ENCODE data around the gene BEND6. TPM values are rescaled to one million over a fixed set of nuclear protein-coding genes. Genes with fewer than 3 reads are reported as not detected.
"Not testable (repeated sequence)": the region's sequence is repeated elsewhere in the genome, so short reads cannot be mapped to it uniquely, and the experiment has no call there.

BEND6 gene
- total RNA-seq, 6 experiments from 2014 or later, result 9.4 to 11.0 (median 10.0) TPM

DNA sequence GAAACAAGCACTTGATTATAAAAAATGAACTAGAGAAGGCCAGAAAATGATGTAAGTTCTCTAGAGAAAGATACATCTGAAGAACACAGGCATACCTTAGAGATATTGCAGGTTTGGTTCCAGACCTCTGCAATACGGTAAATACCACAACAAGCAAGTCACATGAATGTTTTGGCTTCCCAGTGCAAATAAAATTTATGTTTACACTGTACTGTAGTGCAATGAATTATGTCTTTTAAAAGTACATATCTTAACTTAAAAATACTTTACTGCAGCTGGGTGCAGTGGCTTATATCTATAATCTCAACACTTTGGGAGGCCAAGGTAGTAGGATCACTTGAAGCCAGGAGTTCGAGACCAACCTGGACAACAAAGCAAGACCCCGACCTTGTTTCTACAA is 80.6 kb downstream of the BEND6 start:
- Mint-ChIP-seq H3K36me3 (ENCODE audit: low read depth) (no peaks in the 10 kb centered on the region), H3K27ac (no peak overlapping the region), H3K27me3 (ENCODE audit: insufficient read depth) (peaks cover 4% of the 10 kb centered on the region), H3K4me3 (no peak overlapping the region), H3K4me1 (ENCODE audit: low read depth) (no peaks in the 10 kb centered on the region), H3K9me3 (no peaks in the 10 kb centered on the region)
- TF ChIP-seq, protein P1, sequence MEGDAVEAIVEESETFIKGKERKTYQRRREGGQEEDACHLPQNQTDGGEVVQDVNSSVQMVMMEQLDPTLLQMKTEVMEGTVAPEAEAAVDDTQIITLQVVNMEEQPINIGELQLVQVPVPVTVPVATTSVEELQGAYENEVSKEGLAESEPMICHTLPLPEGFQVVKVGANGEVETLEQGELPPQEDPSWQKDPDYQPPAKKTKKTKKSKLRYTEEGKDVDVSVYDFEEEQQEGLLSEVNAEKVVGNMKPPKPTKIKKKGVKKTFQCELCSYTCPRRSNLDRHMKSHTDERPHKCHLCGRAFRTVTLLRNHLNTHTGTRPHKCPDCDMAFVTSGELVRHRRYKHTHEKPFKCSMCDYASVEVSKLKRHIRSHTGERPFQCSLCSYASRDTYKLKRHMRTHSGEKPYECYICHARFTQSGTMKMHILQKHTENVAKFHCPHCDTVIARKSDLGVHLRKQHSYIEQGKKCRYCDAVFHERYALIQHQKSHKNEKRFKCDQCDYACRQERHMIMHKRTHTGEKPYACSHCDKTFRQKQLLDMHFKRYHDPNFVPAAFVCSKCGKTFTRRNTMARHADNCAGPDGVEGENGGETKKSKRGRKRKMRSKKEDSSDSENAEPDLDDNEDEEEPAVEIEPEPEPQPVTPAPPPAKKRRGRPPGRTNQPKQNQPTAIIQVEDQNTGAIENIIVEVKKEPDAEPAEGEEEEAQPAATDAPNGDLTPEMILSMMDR (IDR thresholded peaks at IDR 0.05), result no peak
- DNase-seq, result no peak

DNA sequence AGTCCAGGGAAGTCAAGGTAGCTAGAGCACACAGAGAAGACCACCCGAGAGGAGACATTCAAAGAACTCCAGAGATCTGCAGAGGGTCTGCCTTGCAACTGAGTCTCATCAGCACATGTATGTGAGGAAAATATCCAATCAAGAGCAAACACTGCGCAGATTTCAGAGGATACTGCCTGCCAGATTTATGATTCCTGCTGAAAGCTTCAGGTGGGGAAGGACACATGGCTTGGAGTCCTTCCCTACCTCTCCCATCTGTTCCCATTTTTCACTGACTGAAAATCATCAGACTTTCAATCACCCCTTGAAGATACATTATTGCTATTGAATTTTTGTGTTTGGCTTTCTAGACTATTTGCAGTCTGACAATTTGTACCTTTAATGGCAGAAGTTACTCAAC is 84.0 kb downstream of the BEND6 start:
- Mint-ChIP-seq H3K9me3 (no peaks in the 10 kb centered on the region), H3K4me1 (ENCODE audit: low read depth) (no peaks in the 10 kb centered on the region), H3K27me3 (ENCODE audit: insufficient read depth) (peaks cover 13% of the 10 kb centered on the region), H3K27ac (no peak overlapping the region), H3K36me3 (ENCODE audit: low read depth) (no peaks in the 10 kb centered on the region; the same call in 1 of the 2 replicates), H3K4me3 (no peak overlapping the region)
- TF ChIP-seq, protein P1 (IDR thresholded peaks at IDR 0.05), result no peak
- DNase-seq, result no peak

GRCh38 chr6:57040011-57040410 is 85.1 kb downstream of the BEND6 start:
- no peak overlapping the region for H3K4me3 Mint-ChIP-seq
- DNase-seq, result no peak
- H3K9me3 Mint-ChIP-seq, result no peaks in the 10 kb centered on the region
- H3K36me3 Mint-ChIP-seq (ENCODE audit: low read depth), result no peaks in the 10 kb centered on the region; the same call in 1 of the 2 replicates
- TF ChIP-seq, protein P1 (IDR thresholded peaks at IDR 0.05), result no peak
- no peak overlapping the region for H3K27ac Mint-ChIP-seq
- peaks cover 17% of the 10 kb centered on the region for H3K27me3 Mint-ChIP-seq (ENCODE audit: insufficient read depth)
- H3K4me1 Mint-ChIP-seq (ENCODE audit: low read depth), result no peaks in the 10 kb centered on the region

DNA sequence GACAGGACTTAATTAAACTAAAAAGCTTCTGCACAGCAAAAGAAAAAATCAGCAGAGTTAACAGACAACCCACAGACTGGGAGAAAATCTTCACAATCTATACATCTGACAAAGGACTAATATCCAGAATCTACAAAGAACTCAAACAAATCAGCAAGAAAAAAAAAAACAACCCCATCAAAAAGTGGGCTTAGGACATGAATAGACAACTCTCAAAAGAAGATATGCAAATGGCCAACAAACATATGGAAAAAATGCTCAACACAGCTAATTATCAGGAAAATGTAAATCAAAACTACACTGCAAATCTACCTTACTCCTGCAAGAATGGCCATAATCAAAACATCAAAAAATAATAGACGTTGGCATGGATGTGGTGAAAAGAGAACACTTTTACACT is 89.2 kb downstream of the BEND6 start:
- Mint-ChIP-seq H3K27me3 (ENCODE audit: insufficient read depth) (peaks cover 20% of the 10 kb centered on the region), H3K4me1 (ENCODE audit: low read depth) (peaks cover 23% of the 10 kb centered on the region), H3K36me3 (ENCODE audit: low read depth) (peaks cover 13% of the 10 kb centered on the region)
- not testable (repeated sequence) for H3K4me3 Mint-ChIP-seq, DNase-seq, H3K27ac Mint-ChIP-seq, H3K9me3 Mint-ChIP-seq

DNA sequence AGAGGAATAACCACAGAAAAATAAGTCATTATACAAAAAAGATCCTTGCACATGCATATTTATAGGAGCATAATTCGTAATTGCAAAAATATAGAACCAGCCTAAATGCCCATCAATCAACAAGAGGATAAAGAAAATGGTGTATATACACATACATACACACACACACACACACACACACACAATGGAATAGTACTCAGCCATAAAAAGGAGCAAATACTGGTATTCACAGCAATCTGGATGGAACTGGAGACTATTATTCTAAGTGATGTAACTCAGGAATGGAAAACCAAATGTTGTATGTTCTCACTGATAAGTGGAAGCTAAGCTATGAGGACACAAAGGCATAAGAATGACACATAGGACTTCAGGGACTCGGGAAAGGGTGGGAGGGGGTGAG is 89.7 kb downstream of the BEND6 start:
- DNase-seq, result no peak
- no peak overlapping the region for H3K27ac Mint-ChIP-seq
- TF ChIP-seq, protein P1 (IDR thresholded peaks at IDR 0.05), result no peak
- no peak overlapping the region for H3K4me3 Mint-ChIP-seq
- H3K4me1 Mint-ChIP-seq (ENCODE audit: low read depth), result peaks cover 28% of the 10 kb centered on the region
- peaks cover 20% of the 10 kb centered on the region for H3K27me3 Mint-ChIP-seq (ENCODE audit: insufficient read depth)
- H3K36me3 Mint-ChIP-seq (ENCODE audit: low read depth), result peaks cover 18% of the 10 kb centered on the region
- H3K9me3 Mint-ChIP-seq, result no peaks in the 10 kb centered on the region

- Mint-ChIP-seq H3K4me1 (ENCODE audit: low read depth) (peaks cover 35% of the 10 kb centered on the region), H3K27me3 (ENCODE audit: insufficient read depth) (peaks cover 17% of the 10 kb centered on the region), H3K36me3 (ENCODE audit: low read depth) (peaks cover 29% of the 10 kb centered on the region), H3K4me3 (peak within 1 kb of the TSS; percentile 92), H3K27ac (peak within 1 kb of the TSS; percentile 78)
- not testable (repeated sequence) for H3K9me3 Mint-ChIP-seq
- peak; percentile 90 for DNase-seq
Measured at GRCh38 chr6:57046332-57047256, 91.7 kb downstream of the BEND6 start, which contains the start of gene KIAA1586. Gene KIAA1586 (plus strand): TSS chr6:57046693. CDS start chr6:57046756, 63 bp downstream.

- Mint-ChIP-seq H3K27me3 (ENCODE audit: insufficient read depth) (peaks cover 14% of the 10 kb centered on the region), H3K4me1 (ENCODE audit: low read depth) (peaks cover 35% of the 10 kb centered on the region), H3K36me3 (ENCODE audit: low read depth) (peaks cover 29% of the 10 kb centered on the region)
- not testable (repeated sequence) for H3K4me3 Mint-ChIP-seq, H3K27ac Mint-ChIP-seq, DNase-seq, H3K9me3 Mint-ChIP-seq
Measured at GRCh38 chr6:57047257-57047585, 92.3 kb downstream of the BEND6 start.

- H3K36me3 Mint-ChIP-seq (ENCODE audit: low read depth), result peaks cover 31% of the 10 kb centered on the region
- H3K27ac Mint-ChIP-seq, result peak overlapping the region; percentile 50
- H3K4me1 Mint-ChIP-seq (ENCODE audit: low read depth), result peaks cover 35% of the 10 kb centered on the region
- H3K27me3 Mint-ChIP-seq (ENCODE audit: insufficient read depth), result peaks cover 14% of the 10 kb centered on the region
- not testable (repeated sequence) for H3K9me3 Mint-ChIP-seq, DNase-seq
- H3K4me3 Mint-ChIP-seq, result peak overlapping the region; percentile 86
Measured at GRCh38 chr6:57047859-57048258, 93.0 kb downstream of the BEND6 start.

Measured in HFFc6 (cell line).